Testis (tissue), 2 donors: Measurements from ENCODE around the gene SAP30.

Experiments
- CTCF ChIP-seq, 3 experiments: fragments of 450-650 bp in 2 of 3; fragments of 200-600 bp in 1 of 3; sonication (generic) in 1 of 3; IDR thresholded peaks; one replicate each; pipeline ENCODE4 v1.5.1; 2016 to 2019; ENCODE audit warnings: antibody characterized with exemption in 3 of 3, mild to moderate bottlenecking in 2 of 3, moderate library complexity in 1 of 3
- POLR2A ChIP-seq: fragments of 450-650 bp; IDR thresholded peaks from one replicate; pipeline ENCODE4 v1.6.1; 2017; ENCODE audit warnings: antibody characterized with exemption, mild to moderate bottlenecking, moderate library complexity

GRCh38 chr4:173330590-173330989 lies 40.2 kb upstream of the SAP30 start:
- no peak for TF ChIP-seq CTCF (IDR thresholded peaks at IDR 0.05)
- no peak for TF ChIP-seq POLR2A
